Thyroid gland (tissue), 4 donors: ENCODE measurements around the gene DHX57. TPM values are rescaled to one million over a fixed set of nuclear protein-coding genes. Genes with fewer than 3 reads are reported as not detected.
"Not testable (repeated sequence)": the region's sequence is repeated elsewhere in the genome, so short reads cannot be mapped to it uniquely, and the experiment has no call there.

Experiments
- DNase-seq, 2 donors: peaks; one replicate each; pipeline ENCODE4 v3.0.0-alpha.2; 2019
- H3K27ac ChIP-seq, 3 donors: fragments of 200-600 bp; sonication (generic); 1 replicate in 2 of 3; 2 replicates in 1 of 3; pipeline ENCODE4 v1.5.1; 2016 to 2019; ENCODE audit warnings: mild to moderate bottlenecking in 1 of 3, moderate library complexity in 1 of 3
- H3K27me3 ChIP-seq: fragments of 200-600 bp; sonication (generic); one replicate; pipeline ENCODE4 v1.5.1; 2019
- H3K36me3 ChIP-seq, 2 donors: fragments of 200-600 bp; sonication (generic); one replicate each; pipeline ENCODE4 v1.5.1; 2016 to 2019
- H3K4me1 ChIP-seq, 2 donors: fragments of 200-600 bp; sonication (generic); one replicate each; pipeline ENCODE4 v1.5.1; 2017 to 2019
- H3K4me3 ChIP-seq, 3 donors: fragments of 200-600 bp; sonication (generic); replicated peaks in 1 of 3; 1 replicate in 2 of 3; 2 replicates in 1 of 3; pipeline ENCODE4 v1.5.1; 2016; ENCODE audit warnings: mild to moderate bottlenecking in 1 of 3
- H3K9me3 ChIP-seq: fragments of 200-600 bp; sonication (generic); one replicate; pipeline ENCODE4 v1.5.1; 2017
- POLR2A ChIP-seq, 2 donors: fragments of 450-650 bp; IDR thresholded peaks; one replicate each; pipeline ENCODE4 v1.6.1; 2017; ENCODE audit warnings: antibody characterized with exemption in 2 of 2, mild to moderate bottlenecking in 2 of 2, moderate library complexity in 1 of 2
- WGBS, 2 donors: methylation state at CpG; one replicate each; pipeline ENCODE4 v1.1.5; 2017; 5-methylcytosine and 5-hydroxymethylcytosine counted together
- intact Hi-C: fragments of 100-400 bp; cut with DNase I; formaldehyde crosslinking; loops from one replicate; pipeline ENCODE4 v1.15.1; 2023
- total RNA-seq, 4 donors: library from RNA; depleted of rRNA; stranded (reverse); fragments of >200 nt; gene quantifications; one replicate each; pipeline ENCODE4 v1.2.3, GENCODE V29; 2016
- TF ChIP-seq, protein P1 (sequence below), 6 experiments: fragments of 200-600 bp in 3 of 6; fragments of 450-650 bp in 3 of 6; sonication (generic) in 3 of 6; IDR thresholded peaks; one replicate each; pipeline ENCODE4 v1.5.1; 2016 to 2019; ENCODE audit warnings: antibody characterized with exemption in 6 of 6, mild to moderate bottlenecking in 2 of 6, inconsistent platforms in 1 of 6, moderate library complexity in 1 of 6

The DHX57 gene
- total RNA-seq, 4 donors from 2014 or later = 12.4 to 19.3 (median 16.3) TPM

- Histone ChIP-seq H3K9me3 (no peaks in the 10 kb centered on the region), H3K4me3 (no peak overlapping the region), H3K36me3 (no peaks in the 10 kb centered on the region), H3K27ac (no peak overlapping the region), H3K4me1 (peaks cover 0 to 7% of the 10 kb centered on the region in 2 donors), H3K27me3 (no peaks in the 10 kb centered on the region)
- intact Hi-C loops = no loop called here
- TF ChIP-seq, protein P1, sequence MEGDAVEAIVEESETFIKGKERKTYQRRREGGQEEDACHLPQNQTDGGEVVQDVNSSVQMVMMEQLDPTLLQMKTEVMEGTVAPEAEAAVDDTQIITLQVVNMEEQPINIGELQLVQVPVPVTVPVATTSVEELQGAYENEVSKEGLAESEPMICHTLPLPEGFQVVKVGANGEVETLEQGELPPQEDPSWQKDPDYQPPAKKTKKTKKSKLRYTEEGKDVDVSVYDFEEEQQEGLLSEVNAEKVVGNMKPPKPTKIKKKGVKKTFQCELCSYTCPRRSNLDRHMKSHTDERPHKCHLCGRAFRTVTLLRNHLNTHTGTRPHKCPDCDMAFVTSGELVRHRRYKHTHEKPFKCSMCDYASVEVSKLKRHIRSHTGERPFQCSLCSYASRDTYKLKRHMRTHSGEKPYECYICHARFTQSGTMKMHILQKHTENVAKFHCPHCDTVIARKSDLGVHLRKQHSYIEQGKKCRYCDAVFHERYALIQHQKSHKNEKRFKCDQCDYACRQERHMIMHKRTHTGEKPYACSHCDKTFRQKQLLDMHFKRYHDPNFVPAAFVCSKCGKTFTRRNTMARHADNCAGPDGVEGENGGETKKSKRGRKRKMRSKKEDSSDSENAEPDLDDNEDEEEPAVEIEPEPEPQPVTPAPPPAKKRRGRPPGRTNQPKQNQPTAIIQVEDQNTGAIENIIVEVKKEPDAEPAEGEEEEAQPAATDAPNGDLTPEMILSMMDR (IDR thresholded peaks at IDR 0.05) = no peak
- TF ChIP-seq POLR2A (IDR thresholded peaks at IDR 0.05) = no peak
- no peak for DNase-seq
- WGBS, 2 donors = 73 to 75% methylated on average over 2 of the region's 2 CpGs
These were observed 112.5 kb downstream of the DHX57 start for GRCh38 chr2:38763228-38763627.

GRCh38 chr2:38755891-38756290 is 119.8 kb downstream of the DHX57 start:
- DNase-seq, H3K4me3 ChIP-seq, H3K36me3 ChIP-seq, H3K27me3 ChIP-seq, intact Hi-C loops, H3K27ac ChIP-seq, H3K9me3 ChIP-seq: not testable (repeated sequence)
- peaks cover 0 to 13% of the 10 kb centered on the region in 2 donors for H3K4me1 ChIP-seq
- WGBS, 2 donors = 96 to 100% methylated on average over 1 to 9 of the region's 31 CpGs

- no peak for DNase-seq
- no peak overlapping the region for H3K27ac ChIP-seq
- H3K4me1 ChIP-seq = peaks cover 6 to 13% of the 10 kb centered on the region in 2 donors
- 59 to 71% methylated on average over 3 of the region's 3 CpGs for WGBS, 2 donors
- H3K27me3 ChIP-seq = no peaks in the 10 kb centered on the region
- no peaks in the 10 kb centered on the region for H3K36me3 ChIP-seq
- no peaks in the 10 kb centered on the region for H3K9me3 ChIP-seq
- no peak overlapping the region for H3K4me3 ChIP-seq
- intact Hi-C loops = no loop called here
- TF ChIP-seq, protein P1 (IDR thresholded peaks at IDR 0.05) = no peak
- no peak for TF ChIP-seq POLR2A (IDR thresholded peaks at IDR 0.05)
These were observed 121.2 kb downstream of the DHX57 start for GRCh38 chr2:38754506-38754905.

DNA sequence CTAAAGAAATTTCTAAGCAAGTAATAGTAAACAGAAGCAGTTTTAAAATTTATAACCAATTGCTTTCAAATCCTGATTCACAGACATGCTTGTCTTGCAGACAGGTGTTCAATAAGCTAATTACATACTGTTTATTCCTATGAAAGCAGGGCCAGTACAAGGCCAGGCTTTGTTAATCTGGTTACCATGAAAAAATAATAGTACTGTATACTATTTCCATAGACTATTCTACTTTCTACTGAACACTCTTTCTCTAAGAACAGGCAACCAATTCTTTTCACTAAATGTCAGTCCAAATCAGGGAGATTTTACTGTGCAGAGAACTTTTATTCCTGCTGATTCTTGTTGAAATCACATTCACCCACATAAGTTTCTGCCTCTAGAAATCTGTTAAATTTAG is 121.7 kb downstream of the DHX57 start:
- intact Hi-C loops = no loop called here
- Histone ChIP-seq H3K9me3 (no peaks in the 10 kb centered on the region), H3K27me3 (no peaks in the 10 kb centered on the region), H3K4me3 (no peak overlapping the region), H3K27ac (no peak overlapping the region), H3K4me1 (peaks cover 9 to 13% of the 10 kb centered on the region in 2 donors), H3K36me3 (peaks cover 0 to 4% of the 10 kb centered on the region in 2 donors)
- DNase-seq = no peak
- TF ChIP-seq, protein P1 (IDR thresholded peaks at IDR 0.05) = no peak
- TF ChIP-seq POLR2A (IDR thresholded peaks at IDR 0.05) = no peak

DNA sequence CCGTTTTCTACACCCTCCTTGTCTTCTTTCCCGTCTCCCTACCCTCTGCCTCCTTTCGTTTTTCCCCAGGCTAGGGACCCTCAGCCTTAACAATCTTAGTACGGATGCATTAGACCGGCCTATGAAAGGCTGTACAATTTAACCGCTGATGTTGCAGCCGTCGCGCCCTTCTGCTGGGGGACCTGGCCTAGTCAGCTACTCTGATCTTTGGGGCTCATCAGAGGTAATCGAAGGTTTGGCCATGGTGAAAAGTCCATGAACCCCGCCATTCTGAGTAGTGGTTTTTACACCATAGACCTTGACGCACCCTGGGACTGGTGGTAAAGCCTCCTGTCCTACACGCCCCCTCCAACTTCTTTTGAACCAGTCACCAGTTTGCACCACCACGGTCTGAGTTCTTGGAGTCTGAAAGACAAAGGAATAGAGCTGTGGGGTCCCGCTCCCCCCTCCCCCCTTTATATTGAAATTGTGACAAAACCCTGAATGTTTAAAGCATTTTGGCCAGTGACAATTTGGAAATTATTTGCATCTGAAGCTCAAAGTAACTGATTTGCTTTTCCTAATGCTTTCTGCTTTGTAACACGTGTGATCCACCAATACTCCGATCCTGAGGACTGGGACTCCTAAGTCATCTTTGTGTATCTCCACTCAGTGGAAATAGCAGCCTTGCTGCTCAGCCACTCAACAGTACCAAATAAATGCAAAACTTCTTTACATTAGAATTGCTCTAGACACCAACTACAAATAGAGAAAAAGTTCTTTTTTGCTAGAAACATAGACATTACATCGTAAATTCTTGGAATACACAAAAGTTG is 123.9 kb downstream of the DHX57 start:
- H3K9me3 ChIP-seq = no peaks in the 10 kb centered on the region
- WGBS, 2 donors = 25 to 27% methylated on average over 18 of the region's 18 CpGs

More for the DNA sequence above, 123.9 kb downstream of the DHX57 start:
- peaks cover 9 to 20% of the 10 kb centered on the region in 2 donors for H3K4me1 ChIP-seq
- DNase-seq = no peak
- peaks cover 22 to 26% of the 10 kb centered on the region in 2 donors for H3K36me3 ChIP-seq
- intact Hi-C loops = no loop called here
- H3K4me3 ChIP-seq = peak overlapping the region in 2 of 3 donors; percentile 23 to 93
- H3K27me3 ChIP-seq = no peaks in the 10 kb centered on the region
- TF ChIP-seq, protein P1 (IDR thresholded peaks at IDR 0.05) = no peak
- TF ChIP-seq POLR2A (IDR thresholded peaks at IDR 0.05) = no peak
- H3K27ac ChIP-seq = peak overlapping the region; percentile 98 to 100 (median 99)
